ENCODE results near the gene AGPAT3.
"Not testable (repeated sequence)": the region's sequence is repeated elsewhere in the genome, so short reads cannot be mapped to it uniquely, and the experiment has no call there.

Gene AGPAT3

GRCh38 chr21:43864962-43865539 is at the start of gene AGPAT3:
Gene AGPAT3 (plus strand): TSS chr21:43865223. CDS start chr21:43959682, 94,459 bp downstream.
- DNase-seq = no peak

DNA sequence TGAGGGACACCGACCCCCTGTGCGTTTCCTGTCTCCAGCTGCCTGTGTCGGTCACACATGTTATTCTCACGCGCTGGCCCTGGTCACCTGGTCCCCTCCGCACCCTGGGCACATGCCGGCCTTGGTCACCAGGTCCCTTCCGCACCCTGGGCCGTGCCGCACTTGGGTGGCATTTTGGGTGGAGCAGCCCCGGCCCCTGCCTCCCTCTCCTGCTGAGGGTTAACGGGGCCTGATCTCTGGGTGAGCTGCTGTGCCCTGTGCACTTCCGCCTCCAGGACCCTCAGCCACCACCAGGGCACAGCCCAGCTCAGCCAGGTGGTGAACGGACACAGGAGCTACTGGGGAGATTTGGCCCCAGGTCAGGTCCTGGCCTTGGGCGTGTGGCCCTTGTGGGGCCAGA is 49.0 kb upstream of the AGPAT3 start:
- DNase-seq = no peak

DNA sequence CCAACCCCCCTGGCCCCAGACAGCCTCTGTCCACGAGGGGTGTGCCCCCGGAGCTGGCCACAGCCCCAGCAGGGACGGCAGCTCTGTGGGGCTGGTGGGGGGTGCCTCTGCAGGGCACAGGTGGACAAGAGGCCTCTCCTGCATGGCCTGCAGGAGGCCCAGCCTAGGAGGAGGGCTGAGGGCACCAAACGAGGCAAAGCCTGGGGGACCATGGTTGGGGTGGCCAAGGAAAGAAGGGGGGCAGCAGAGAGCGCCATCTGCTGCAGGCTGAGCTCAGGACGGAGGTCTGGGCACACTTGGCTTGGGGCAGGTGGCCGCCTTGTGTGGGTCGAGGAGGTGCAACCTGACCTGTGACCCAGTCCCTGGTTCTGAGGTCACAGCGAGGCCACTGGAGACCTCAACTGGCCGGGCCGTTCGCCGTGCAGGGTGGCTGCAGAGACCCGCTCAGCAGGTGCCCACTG is 48.4 kb upstream of the AGPAT3 start:
- no peak for DNase-seq

- no peak for DNase-seq
Measured at GRCh38 chr21:43817157-43818086, 47.6 kb upstream of the AGPAT3 start.

DNA sequence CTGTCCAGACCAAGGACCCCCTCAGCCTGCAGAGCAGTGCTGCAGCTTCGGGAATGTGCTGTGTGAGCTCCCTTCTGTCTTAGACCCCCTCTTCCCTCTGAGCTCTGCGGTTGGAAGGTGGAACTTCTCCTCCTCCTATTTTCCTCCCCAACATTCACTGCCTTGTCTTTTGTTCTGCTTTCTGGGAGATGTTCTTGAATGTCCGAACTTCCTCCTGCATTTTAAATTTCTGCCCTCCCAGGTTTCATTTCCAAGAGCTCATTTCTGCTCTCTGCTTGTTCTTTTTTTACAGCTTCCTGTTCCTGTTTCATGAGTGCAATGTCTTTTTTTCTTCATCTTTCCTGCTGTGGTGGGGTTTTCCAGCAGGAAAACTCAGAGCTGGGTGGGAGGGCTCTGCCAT is 46.3 kb upstream of the AGPAT3 start:
- DNase-seq = no peak

GRCh38 chr21:43819511-43820405 is 45.3 kb upstream of the AGPAT3 start:
- DNase-seq = no peak

DNA sequence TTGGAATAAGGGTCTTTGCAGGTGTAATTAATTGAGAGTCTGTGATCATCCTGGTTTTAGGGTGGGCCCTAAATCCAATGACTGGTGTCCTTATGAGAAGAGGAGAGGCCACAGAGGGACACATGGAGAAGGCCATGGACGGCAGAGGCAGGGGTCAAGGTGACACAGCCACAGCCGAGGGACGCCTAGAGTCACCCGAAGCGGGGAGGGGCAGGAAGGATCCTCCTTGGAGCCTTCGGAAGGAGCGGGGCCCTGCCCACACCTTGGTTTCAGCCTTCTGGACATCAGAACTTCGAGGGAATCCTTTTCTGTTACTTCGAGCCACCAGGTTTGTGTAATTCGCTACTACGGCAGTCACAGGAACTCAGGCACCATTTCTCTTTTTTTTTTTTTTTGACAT is 44.6 kb upstream of the AGPAT3 start:
- no peak for DNase-seq

GRCh38 chr21:43822166-43822565 is 42.9 kb upstream of the AGPAT3 start:
- DNase-seq = not testable (repeated sequence)

DNA sequence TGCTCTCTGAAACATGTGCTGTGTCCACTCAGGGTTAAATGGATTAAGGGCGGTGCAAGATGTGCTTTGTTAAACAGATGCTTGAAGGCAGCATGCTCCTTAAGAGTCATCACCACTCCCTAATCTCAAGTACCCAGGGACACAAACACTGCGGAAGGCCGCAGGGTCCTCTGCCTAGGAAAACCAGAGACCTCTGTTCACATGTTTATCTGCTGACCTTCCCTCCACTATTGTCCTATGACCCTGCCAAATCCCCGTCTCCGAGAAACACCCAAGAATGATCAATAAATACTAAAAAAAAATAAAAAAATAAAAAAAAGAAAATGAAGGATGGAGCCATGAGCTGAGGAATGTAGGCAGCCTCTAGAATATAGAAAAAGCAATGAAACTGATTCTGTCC is 42.3 kb upstream of the AGPAT3 start:
- not testable (repeated sequence) for DNase-seq

GRCh38 chr21:43824333-43825241 is 40.4 kb upstream of the AGPAT3 start:
- DNase-seq = no peak

- DNase-seq = peak; percentile 41
Measured at GRCh38 chr21:43825242-43825935, 39.6 kb upstream of the AGPAT3 start.

GRCh38 chr21:43825936-43826622 is 38.9 kb upstream of the AGPAT3 start:
- DNase-seq = no peak

- DNase-seq = no peak
Measured at GRCh38 chr21:43826623-43826974, 38.4 kb upstream of the AGPAT3 start.

DNA sequence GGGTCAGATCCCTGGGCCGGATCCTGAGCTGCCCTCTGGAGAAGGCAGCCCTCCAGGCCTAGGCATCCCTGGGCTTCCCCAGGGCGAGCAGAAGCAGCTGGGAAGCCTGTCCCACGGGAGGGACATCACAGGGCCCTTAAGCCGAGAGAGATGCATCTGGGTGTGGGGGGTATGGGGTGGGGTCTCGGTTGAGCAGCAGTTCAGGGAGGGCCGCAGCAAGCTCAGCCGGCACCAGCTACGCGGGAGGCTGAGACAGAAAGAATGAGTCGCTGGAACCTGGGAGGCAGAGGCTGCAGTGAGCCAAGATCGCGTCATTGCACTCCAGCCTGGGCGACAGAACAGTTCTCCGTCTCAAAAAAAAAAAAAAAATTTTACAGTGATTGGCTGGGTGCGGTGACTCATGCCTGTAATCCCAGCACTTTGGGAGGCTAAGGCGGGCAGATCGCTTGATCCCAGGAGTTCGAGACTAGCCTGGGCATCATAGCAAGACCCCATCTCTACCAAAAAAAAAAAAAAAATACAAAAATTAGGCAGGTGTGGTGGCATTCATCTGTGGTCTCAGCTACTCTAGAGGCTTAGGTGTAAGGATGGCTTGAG is 37.9 kb upstream of the AGPAT3 start:
- no peak for DNase-seq

- no peak for DNase-seq
Measured at GRCh38 chr21:43829161-43829560, 35.9 kb upstream of the AGPAT3 start.

DNA sequence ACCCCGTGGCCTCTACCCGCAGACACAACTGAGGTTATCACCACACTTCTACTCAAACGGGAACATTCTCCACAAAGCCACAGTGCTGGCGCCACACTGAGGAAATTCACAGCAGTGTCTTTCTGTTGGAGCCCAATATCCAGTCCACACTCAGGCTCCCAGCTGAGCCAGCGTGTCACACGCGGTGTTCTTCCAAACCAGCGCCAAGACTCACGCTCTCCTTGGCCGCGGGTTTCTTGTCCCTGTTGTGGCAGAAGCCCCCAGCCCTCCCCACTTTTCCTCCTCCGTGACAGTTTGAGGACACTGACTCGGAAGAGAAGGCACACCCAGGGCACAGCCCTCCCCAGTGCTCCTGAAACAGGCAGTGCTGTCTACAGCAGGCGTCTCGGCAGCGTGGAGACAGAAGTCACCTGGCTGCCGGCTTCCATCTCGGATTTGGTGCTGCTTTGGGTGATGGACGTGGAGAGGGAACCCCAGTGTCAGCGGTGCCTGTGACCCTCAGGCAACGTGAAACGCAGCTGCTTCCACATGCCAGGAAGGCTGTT is 35.4 kb upstream of the AGPAT3 start:
- DNase-seq = no peak

DNA sequence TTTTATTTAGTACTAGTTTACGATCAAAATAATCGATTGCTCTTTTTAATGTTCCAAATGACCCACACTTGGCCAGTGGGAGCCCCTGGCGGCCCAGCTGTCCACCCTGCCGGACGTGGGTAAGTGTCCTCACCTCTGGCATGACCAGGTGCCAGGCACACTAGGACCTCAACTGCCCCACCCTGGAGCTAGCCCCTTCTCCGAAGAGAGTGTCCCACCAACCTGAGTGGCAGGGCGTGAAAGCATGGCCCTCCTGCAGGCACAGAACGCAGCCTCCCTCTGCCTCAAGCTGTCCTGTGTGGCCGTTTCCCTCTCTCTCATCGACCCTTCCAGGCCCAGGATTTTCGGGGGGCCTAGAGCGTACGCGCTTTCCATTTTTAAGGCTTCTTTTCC is 32.9 kb upstream of the AGPAT3 start:
- DNase-seq = no peak

DNA sequence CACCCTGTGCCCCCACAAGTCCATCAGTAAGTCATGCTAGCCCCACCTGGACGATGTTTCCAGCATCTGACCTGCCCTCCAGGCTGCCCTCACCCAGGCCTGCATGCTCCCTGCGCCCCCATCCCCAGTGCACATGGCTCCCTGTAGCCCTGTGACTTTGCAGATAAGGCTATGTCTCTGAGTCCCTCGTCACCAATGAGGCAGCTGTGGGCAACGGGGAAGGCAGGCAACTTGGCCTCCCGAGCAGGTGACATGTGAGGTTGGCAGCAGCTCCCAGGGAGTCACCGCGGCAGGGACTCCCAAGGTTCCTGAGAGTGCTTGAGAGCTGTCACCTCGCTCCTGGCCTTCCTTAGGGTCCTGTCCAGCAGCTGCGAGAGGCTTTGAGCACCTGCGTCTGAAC is 32.4 kb upstream of the AGPAT3 start:
- DNase-seq = no peak

- DNase-seq = no peak
Measured at GRCh38 chr21:43834146-43834905, 30.7 kb upstream of the AGPAT3 start.

All from right forelimb (tissue), 1 donor.